NCI-H2107 treated with DMSO at 0.1 percent for 48 hours (cell line): Measurements from ENCODE around the gene SYNE1.
A peak's percentile ranks its signal among the peaks of the same experiment; 100 is the strongest.
"Not testable (repeated sequence)": the region's sequence is repeated elsewhere in the genome, so short reads cannot be mapped to it uniquely, and the experiment has no call there.

Experiments used
- DNase-seq: peaks from one replicate; lab custom pipeline; 2025; ENCODE audit not compliant: unreplicated experiment; lab: John Stamatoyannopoulos, UW

Gene SYNE1

GRCh38 chr6:152155792-152156191 is 481.4 kb downstream of the SYNE1 start:
- no peak for DNase-seq

GRCh38 chr6:152154559-152155356 is 482.4 kb downstream of the SYNE1 start:
- DNase-seq, result no peak

GRCh38 chr6:152151920-152152319 is 485.2 kb downstream of the SYNE1 start:
- no peak for DNase-seq

- no peak for DNase-seq
These were observed 487.0 kb downstream of the SYNE1 start for GRCh38 chr6:152150196-152150595.

- no peak for DNase-seq
These were observed 488.8 kb downstream of the SYNE1 start for GRCh38 chr6:152148412-152148811.

- no peak for DNase-seq
These were observed 489.9 kb downstream of the SYNE1 start for GRCh38 chr6:152147269-152147668.

- DNase-seq, result no peak
These were observed 490.8 kb downstream of the SYNE1 start for GRCh38 chr6:152146385-152146784.

GRCh38 chr6:152143359-152143758 is 493.8 kb downstream of the SYNE1 start:
- no peak for DNase-seq

- no peak for DNase-seq
These were observed 495.1 kb downstream of the SYNE1 start for GRCh38 chr6:152142105-152142504.

GRCh38 chr6:152138344-152138743 is 498.8 kb downstream of the SYNE1 start:
- DNase-seq, result not testable (repeated sequence)

- DNase-seq, result no peak
These were observed 500.7 kb downstream of the SYNE1 start for GRCh38 chr6:152136449-152136825.

- no peak for DNase-seq
These were observed 501.3 kb downstream of the SYNE1 start for GRCh38 chr6:152135755-152136448.

GRCh38 chr6:152130441-152130840 is 506.7 kb downstream of the SYNE1 start:
- no peak for DNase-seq

GRCh38 chr6:152129691-152130151 is 507.4 kb downstream of the SYNE1 start:
- DNase-seq, result no peak

- no peak for DNase-seq
These were observed 509.6 kb downstream of the SYNE1 start for GRCh38 chr6:152127432-152128165.

GRCh38 chr6:152124429-152125074 is 512.6 kb downstream of the SYNE1 start:
- DNase-seq, result peak; percentile 55

- DNase-seq, result no peak
These were observed 514.1 kb downstream of the SYNE1 start for GRCh38 chr6:152123076-152123475.

- no peak for DNase-seq
These were observed 514.7 kb downstream of the SYNE1 start for GRCh38 chr6:152122434-152122833.

- DNase-seq, result no peak
These were observed 515.3 kb downstream of the SYNE1 start for GRCh38 chr6:152121910-152122309.

- no peak for DNase-seq
These were observed 517.3 kb downstream of the SYNE1 start for GRCh38 chr6:152119831-152120230.

GRCh38 chr6:152118678-152119077 is 518.5 kb downstream of the SYNE1 start:
- no peak for DNase-seq
